HL-60 (cell line): Measurements from ENCODE around the gene PRIMPOL.

Source experiments
- CTCF ChIP-seq: IDR thresholded peaks from one replicate; pipeline ENCODE4 v1.5.1; 2011; ENCODE audit warnings: low read length, control low read depth, inconsistent platforms; ENCODE audit not compliant: insufficient read depth
- GABPA ChIP-seq: IDR thresholded peaks from 2 replicates; pipeline ENCODE4 v1.6.1; 2012; ENCODE audit warnings: low read depth
- POLR2AphosphoS5 ChIP-seq: IDR thresholded peaks from 2 replicates; pipeline ENCODE4 v1.6.1; 2012; ENCODE audit warnings: low read depth
- REST ChIP-seq: IDR thresholded peaks from 2 replicates; pipeline ENCODE4 v1.6.1; 2012; ENCODE audit warnings: low read depth; ENCODE audit not compliant: insufficient replicate concordance
- SPI1 ChIP-seq: IDR thresholded peaks from 2 replicates; pipeline ENCODE4 v1.6.1; 2012; ENCODE audit warnings: low read depth, mild to moderate bottlenecking, borderline replicate concordance

- TF ChIP-seq CTCF (no peak), POLR2AphosphoS5 (no peak), REST (no peak), GABPA (no peak), SPI1 (no peak)
Observed at GRCh38 chr4:184693056-184693455, 43.5 kb downstream of the PRIMPOL start.
